ENCODE measurements around the gene OXNAD1. TPM values are rescaled to one million over a fixed set of nuclear protein-coding genes. Genes with fewer than 3 reads are reported as not detected.

Gene OXNAD1
- total and polyA plus RNA-seq, 10 of the 15 experiments (the other 5 are each of a cell fraction or from before 2014, with no cell fraction given): 5.6 to 27.8 (median 16.2) TPM

GRCh38 chr3:16300307-16300706 is 35.3 kb downstream of the OXNAD1 start (continued):
- TF ChIP-seq BHLHE40 (IDR thresholded peaks at IDR 0.05; ENCODE audit: borderline replicate concordance in 1 of 2, low read depth in 2 of 2, low read length in 1 of 2): peak; percentile 25 to 28; a peak in 1 of 4 replicates
- TF ChIP-seq, protein P1, sequence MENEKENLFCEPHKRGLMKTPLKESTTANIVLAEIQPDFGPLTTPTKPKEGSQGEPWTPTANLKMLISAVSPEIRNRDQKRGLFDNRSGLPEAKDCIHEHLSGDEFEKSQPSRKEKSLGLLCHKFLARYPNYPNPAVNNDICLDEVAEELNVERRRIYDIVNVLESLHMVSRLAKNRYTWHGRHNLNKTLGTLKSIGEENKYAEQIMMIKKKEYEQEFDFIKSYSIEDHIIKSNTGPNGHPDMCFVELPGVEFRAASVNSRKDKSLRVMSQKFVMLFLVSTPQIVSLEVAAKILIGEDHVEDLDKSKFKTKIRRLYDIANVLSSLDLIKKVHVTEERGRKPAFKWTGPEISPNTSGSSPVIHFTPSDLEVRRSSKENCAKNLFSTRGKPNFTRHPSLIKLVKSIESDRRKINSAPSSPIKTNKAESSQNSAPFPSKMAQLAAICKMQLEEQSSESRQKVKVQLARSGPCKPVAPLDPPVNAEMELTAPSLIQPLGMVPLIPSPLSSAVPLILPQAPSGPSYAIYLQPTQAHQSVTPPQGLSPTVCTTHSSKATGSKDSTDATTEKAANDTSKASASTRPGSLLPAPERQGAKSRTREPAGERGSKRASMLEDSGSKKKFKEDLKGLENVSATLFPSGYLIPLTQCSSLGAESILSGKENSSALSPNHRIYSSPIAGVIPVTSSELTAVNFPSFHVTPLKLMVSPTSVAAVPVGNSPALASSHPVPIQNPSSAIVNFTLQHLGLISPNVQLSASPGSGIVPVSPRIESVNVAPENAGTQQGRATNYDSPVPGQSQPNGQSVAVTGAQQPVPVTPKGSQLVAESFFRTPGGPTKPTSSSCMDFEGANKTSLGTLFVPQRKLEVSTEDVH (IDR thresholded peaks at IDR 0.05; ENCODE audit: low read depth, partially characterized antibody): no peak
- TF ChIP-seq SUPT20H (IDR thresholded peaks at IDR 0.05; ENCODE audit: borderline replicate concordance, control insufficient read depth, low read depth, low read length): no peak
- TF ChIP-seq, protein P2, sequence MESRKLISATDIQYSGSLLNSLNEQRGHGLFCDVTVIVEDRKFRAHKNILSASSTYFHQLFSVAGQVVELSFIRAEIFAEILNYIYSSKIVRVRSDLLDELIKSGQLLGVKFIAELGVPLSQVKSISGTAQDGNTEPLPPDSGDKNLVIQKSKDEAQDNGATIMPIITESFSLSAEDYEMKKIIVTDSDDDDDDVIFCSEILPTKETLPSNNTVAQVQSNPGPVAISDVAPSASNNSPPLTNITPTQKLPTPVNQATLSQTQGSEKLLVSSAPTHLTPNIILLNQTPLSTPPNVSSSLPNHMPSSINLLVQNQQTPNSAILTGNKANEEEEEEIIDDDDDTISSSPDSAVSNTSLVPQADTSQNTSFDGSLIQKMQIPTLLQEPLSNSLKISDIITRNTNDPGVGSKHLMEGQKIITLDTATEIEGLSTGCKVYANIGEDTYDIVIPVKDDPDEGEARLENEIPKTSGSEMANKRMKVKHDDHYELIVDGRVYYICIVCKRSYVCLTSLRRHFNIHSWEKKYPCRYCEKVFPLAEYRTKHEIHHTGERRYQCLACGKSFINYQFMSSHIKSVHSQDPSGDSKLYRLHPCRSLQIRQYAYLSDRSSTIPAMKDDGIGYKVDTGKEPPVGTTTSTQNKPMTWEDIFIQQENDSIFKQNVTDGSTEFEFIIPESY (IDR thresholded peaks at IDR 0.05): no peak
- TF ChIP-seq JUND (IDR thresholded peaks at IDR 0.05; ENCODE audit: low read depth, low read length): no peak
- no peak for TF ChIP-seq SUZ12 (IDR thresholded peaks at IDR 0.05; ENCODE audit: unreplicated experiment)
- no peak for TF ChIP-seq HDGF (IDR thresholded peaks at IDR 0.05)
- no peak for TF ChIP-seq ZNF207 (IDR thresholded peaks at IDR 0.05; ENCODE audit: borderline replicate concordance)
- TF ChIP-seq POU2F2 (IDR thresholded peaks at IDR 0.05; ENCODE audit: borderline replicate concordance, low read depth, low read length): no peak
- TF ChIP-seq ZNF622 (IDR thresholded peaks at IDR 0.05): no peak
- TF ChIP-seq MYB (IDR thresholded peaks at IDR 0.05; ENCODE audit: borderline replicate concordance, low read depth, low read length): no peak
- TF ChIP-seq NFXL1 (IDR thresholded peaks at IDR 0.05; ENCODE audit: borderline replicate concordance): no peak
